DOHH2 (cell line): ENCODE measurements around the gene IQSEC1.

ENCODE experiments used
- H3F3A ChIP-seq: fragments of 200-600 bp; sonication (generic), shearing (Covaris generic); 2 replicates; pipeline ENCODE4 v1.6.0; 2016; ENCODE audit warnings: antibody characterized with exemption, mild to moderate bottlenecking; ENCODE audit not compliant: control insufficient read depth, insufficient read depth
- H3K27ac ChIP-seq: fragments of 200-600 bp; sonication (generic); 2 replicates; pipeline ENCODE4 v1.5.1; 2014; ENCODE audit warnings: low read depth, mild to moderate bottlenecking, low read length, moderate library complexity
- H3K27me3 ChIP-seq: fragments of 200-600 bp; sonication (generic); 2 replicates; pipeline ENCODE4 v1.6.1; 2014; ENCODE audit warnings: mild to moderate bottlenecking, low read length, mixed read lengths; ENCODE audit not compliant: control insufficient read depth
- H3K36me3 ChIP-seq: fragments of 200-600 bp; sonication (generic); 2 replicates; pipeline ENCODE4 v1.6.1; 2014; ENCODE audit warnings: mild to moderate bottlenecking, low read length, moderate library complexity, mixed read lengths; ENCODE audit not compliant: control insufficient read depth
- H3K4me1 ChIP-seq: fragments of 200-600 bp; sonication (generic); 2 replicates; pipeline ENCODE4 v1.6.1; 2014; ENCODE audit warnings: mild to moderate bottlenecking, low read length, mixed read lengths; ENCODE audit not compliant: control insufficient read depth
- H3K4me2 ChIP-seq: fragments of 200-600 bp; sonication (generic); 2 replicates; pipeline ENCODE4 v1.6.0; 2014; ENCODE audit warnings: mild to moderate bottlenecking, low read length, moderate library complexity
- H3K4me3 ChIP-seq: fragments of 200-600 bp; sonication (generic); 2 replicates; pipeline ENCODE4 v1.5.1; 2014; ENCODE audit warnings: mild to moderate bottlenecking, low read length, mixed read lengths
- H3K79me2 ChIP-seq: fragments of 200-600 bp; sonication (generic); 2 replicates; pipeline ENCODE4 v1.6.1; 2014; ENCODE audit warnings: mild to moderate bottlenecking, low read length, mixed read lengths; ENCODE audit not compliant: control insufficient read depth
- H3K9me2 ChIP-seq: fragments of 200-600 bp; sonication (generic); replicated peaks from 2 replicates; pipeline ENCODE4 v1.6.1; 2014; ENCODE audit warnings: mild to moderate bottlenecking, low read length, mixed read lengths; ENCODE audit not compliant: control insufficient read depth
- H3K9me3 ChIP-seq: fragments of 200-600 bp; sonication (generic); 2 replicates; pipeline ENCODE4 v1.6.1; 2014; ENCODE audit warnings: antibody characterized with exemption, low read length, mixed read lengths; ENCODE audit not compliant: control insufficient read depth, insufficient read depth
- H4K20me1 ChIP-seq: fragments of 200-600 bp; sonication (generic); 2 replicates; pipeline ENCODE4 v1.6.0; 2014; ENCODE audit warnings: low read depth, mild to moderate bottlenecking, antibody characterized with exemption, low read length, moderate library complexity; ENCODE audit not compliant: control insufficient read depth, insufficient read depth
- EZH2phosphoT487 ChIP-seq: fragments of 200-600 bp; sonication (generic); IDR thresholded peaks from 2 replicates; pipeline ENCODE4 v1.6.1; 2017; ENCODE audit warnings: borderline replicate concordance, mild to moderate bottlenecking, antibody characterized with exemption, low read length, moderate library complexity, mixed read lengths
- TF ChIP-seq, protein P1 (sequence below): fragments of 200-600 bp; sonication (generic); IDR thresholded peaks from one replicate; pipeline ENCODE4 v1.5.1; 2014; ENCODE audit warnings: antibody characterized with exemption, mild to moderate bottlenecking, low read depth, low read length; ENCODE audit not compliant: poor library complexity, severe bottlenecking

IQSEC1 gene

DNA sequence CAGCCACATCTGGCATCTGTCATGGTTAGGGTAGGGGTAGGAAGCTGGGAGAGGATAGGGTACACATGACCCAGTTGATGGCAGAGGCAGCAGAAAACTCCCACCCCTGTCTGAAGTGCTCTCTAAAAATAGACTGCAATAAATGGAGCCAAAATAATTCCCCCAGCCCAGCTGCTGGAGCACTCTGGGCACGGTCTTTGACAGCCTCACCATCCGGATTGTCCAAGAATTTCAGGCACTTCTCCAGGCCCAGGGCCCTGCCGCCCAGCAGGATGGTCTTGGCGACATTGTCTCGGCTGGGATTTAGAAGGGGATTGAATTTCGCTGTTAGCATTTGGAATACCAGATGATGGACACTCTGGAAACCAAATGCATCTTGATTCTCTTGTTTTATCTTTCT lies 103.7 kb downstream of the IQSEC1 start:
- H3K9me3 ChIP-seq = no peaks in the 10 kb centered on the region
- no peaks in the 10 kb centered on the region for H3F3A ChIP-seq
- no peaks in the 10 kb centered on the region for H4K20me1 ChIP-seq
- H3K79me2 ChIP-seq = no peaks in the 10 kb centered on the region
- TF ChIP-seq, protein P1, sequence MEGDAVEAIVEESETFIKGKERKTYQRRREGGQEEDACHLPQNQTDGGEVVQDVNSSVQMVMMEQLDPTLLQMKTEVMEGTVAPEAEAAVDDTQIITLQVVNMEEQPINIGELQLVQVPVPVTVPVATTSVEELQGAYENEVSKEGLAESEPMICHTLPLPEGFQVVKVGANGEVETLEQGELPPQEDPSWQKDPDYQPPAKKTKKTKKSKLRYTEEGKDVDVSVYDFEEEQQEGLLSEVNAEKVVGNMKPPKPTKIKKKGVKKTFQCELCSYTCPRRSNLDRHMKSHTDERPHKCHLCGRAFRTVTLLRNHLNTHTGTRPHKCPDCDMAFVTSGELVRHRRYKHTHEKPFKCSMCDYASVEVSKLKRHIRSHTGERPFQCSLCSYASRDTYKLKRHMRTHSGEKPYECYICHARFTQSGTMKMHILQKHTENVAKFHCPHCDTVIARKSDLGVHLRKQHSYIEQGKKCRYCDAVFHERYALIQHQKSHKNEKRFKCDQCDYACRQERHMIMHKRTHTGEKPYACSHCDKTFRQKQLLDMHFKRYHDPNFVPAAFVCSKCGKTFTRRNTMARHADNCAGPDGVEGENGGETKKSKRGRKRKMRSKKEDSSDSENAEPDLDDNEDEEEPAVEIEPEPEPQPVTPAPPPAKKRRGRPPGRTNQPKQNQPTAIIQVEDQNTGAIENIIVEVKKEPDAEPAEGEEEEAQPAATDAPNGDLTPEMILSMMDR = no peak
- no peak for TF ChIP-seq EZH2phosphoT487
- no peak overlapping the region for H3K27ac ChIP-seq
- H3K4me3 ChIP-seq = no peak overlapping the region
- H3K4me1 ChIP-seq = peaks cover 5% of the 10 kb centered on the region
- no peaks in the 10 kb centered on the region for H3K9me2 ChIP-seq
- H3K27me3 ChIP-seq = peaks cover 47% of the 10 kb centered on the region
- H3K4me2 ChIP-seq = no peak overlapping the region
- H3K36me3 ChIP-seq = no peaks in the 10 kb centered on the region

DNA sequence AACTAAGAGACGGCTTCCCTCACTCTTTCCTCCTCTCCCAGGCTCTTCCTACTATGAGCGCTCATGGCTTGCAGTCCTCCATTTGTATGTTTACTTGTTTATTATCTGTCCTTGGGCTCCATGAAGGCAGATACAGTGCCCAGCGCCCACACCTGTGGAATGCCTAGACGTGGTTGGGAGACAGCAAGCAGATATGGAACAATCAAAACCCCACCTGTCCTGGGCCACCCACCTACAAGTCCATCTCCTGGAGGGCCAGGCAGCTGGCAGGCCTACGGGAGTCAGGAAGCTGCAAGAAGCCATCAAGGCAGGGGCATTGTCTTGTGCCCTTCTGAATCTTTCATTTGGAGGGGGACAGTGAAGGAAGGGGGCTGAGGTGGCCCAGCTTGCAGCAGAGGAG lies 104.7 kb downstream of the IQSEC1 start:
- Histone ChIP-seq H3K79me2 (no peaks in the 10 kb centered on the region), H3K9me3 (no peaks in the 10 kb centered on the region), H3K27me3 (peaks cover 49% of the 10 kb centered on the region), H3K9me2 (no peaks in the 10 kb centered on the region), H3K4me2 (no peak overlapping the region), H3K36me3 (no peaks in the 10 kb centered on the region), H3K27ac (no peak overlapping the region), H3K4me1 (peaks cover 5% of the 10 kb centered on the region), H3F3A (no peaks in the 10 kb centered on the region), H4K20me1 (no peaks in the 10 kb centered on the region), H3K4me3 (no peak overlapping the region)
- TF ChIP-seq, protein P1 = no peak
- no peak for TF ChIP-seq EZH2phosphoT487

DNA sequence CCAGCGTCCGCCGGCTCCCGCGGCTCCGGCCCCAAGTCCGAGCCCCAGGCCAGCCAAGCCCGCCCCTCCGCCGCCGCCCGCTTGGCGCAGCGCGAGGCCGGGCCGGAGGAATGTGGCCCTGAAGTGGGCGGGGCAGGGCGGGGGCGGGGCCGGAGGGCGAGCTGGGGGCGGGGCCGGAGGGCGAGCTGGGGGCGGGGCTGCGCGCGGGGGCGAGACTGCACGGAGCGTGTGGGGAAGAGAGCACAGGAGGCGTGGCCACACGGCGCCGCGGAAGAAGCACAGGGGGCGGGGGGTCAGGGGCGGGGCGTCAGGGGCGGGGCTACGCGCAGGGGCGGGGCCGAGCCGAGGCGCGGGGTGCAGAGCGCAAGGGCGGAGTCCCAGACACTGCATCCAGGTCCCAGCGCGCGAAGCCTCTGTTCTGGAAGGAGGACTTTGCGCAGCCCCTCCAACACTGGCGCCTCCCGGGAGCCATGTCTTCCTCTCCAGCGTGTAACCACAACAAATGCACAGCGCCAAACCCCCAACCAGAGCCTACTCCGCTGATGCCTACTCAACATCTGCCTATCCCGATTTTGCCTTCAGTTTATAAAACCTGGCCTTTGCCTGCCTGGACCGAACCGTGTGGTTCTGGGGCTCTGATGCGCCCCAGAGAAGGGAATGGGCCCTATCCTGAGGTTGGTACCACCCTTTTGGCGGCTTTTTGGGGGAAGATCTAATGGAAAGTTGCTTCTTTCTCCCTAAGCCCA lies 105.5 kb downstream of the IQSEC1 start:
- TF ChIP-seq, protein P1 = no peak
- no peak for TF ChIP-seq EZH2phosphoT487
- Histone ChIP-seq H3K27me3 (peaks cover 54% of the 10 kb centered on the region), H3K9me3 (no peaks in the 10 kb centered on the region), H4K20me1 (no peaks in the 10 kb centered on the region), H3K36me3 (no peaks in the 10 kb centered on the region), H3K9me2 (no peaks in the 10 kb centered on the region), H3K27ac (no peak overlapping the region), H3K4me1 (peaks cover 5% of the 10 kb centered on the region), H3K4me3 (peak overlapping the region; percentile 42), H3K4me2 (peak overlapping the region; percentile 53), H3K79me2 (no peaks in the 10 kb centered on the region), H3F3A (no peaks in the 10 kb centered on the region)
